ENCODE results near the gene RLN2.
"Not testable (repeated sequence)": the region's sequence is repeated elsewhere in the genome, so short reads cannot be mapped to it uniquely, and the experiment has no call there.

DNA sequence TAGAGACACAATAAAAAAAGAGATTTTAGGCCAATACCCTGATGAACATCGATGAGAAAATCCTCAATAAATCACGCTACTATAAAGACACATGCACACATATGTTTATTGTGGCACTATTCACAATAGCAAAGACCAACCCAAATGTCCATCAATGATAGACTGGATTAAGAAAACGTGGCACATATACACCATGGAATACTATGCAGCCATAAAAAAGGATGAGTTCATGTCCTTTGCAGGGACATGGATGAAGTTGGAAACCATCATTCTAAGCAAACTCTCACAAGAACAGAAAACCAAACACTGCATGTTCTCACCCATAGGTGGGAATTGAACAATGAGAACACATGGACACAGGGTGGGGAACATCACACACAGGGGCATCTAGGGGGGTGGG is 26.8 kb upstream of the RLN2 start:
- TF ChIP-seq, protein P1, sequence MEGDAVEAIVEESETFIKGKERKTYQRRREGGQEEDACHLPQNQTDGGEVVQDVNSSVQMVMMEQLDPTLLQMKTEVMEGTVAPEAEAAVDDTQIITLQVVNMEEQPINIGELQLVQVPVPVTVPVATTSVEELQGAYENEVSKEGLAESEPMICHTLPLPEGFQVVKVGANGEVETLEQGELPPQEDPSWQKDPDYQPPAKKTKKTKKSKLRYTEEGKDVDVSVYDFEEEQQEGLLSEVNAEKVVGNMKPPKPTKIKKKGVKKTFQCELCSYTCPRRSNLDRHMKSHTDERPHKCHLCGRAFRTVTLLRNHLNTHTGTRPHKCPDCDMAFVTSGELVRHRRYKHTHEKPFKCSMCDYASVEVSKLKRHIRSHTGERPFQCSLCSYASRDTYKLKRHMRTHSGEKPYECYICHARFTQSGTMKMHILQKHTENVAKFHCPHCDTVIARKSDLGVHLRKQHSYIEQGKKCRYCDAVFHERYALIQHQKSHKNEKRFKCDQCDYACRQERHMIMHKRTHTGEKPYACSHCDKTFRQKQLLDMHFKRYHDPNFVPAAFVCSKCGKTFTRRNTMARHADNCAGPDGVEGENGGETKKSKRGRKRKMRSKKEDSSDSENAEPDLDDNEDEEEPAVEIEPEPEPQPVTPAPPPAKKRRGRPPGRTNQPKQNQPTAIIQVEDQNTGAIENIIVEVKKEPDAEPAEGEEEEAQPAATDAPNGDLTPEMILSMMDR (IDR thresholded peaks at IDR 0.05): not testable (repeated sequence)
- not testable (repeated sequence) for TF ChIP-seq POLR2A, EP300, POLR2AphosphoS5 (IDR thresholded peaks at IDR 0.05)
